ENCODE data around the gene SIGLEC6.

Gene SIGLEC6

DNA sequence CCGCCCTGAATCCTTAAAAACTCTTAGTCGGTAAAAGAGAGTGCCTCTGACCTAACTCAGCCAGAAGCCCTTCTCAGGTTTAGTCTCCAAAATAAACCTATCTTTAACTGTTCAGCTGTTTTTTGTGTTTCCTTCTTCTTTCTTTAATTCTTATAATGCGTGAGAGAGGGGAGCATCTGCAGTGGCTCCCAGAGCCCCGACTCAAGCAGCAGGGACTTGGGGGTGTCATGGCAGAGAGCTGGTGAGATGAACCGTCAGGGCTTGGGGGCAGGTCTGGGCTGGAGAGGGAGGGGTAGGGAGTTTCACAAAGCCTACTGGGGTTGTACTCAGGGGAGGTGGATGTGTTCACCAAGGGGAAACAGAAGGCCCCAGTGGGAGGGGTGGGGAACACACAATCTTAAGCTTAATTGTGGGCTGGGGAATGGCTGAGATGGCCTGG is 16.8 kb upstream of the SIGLEC6 start:
- DNase-seq: no peak

DNA sequence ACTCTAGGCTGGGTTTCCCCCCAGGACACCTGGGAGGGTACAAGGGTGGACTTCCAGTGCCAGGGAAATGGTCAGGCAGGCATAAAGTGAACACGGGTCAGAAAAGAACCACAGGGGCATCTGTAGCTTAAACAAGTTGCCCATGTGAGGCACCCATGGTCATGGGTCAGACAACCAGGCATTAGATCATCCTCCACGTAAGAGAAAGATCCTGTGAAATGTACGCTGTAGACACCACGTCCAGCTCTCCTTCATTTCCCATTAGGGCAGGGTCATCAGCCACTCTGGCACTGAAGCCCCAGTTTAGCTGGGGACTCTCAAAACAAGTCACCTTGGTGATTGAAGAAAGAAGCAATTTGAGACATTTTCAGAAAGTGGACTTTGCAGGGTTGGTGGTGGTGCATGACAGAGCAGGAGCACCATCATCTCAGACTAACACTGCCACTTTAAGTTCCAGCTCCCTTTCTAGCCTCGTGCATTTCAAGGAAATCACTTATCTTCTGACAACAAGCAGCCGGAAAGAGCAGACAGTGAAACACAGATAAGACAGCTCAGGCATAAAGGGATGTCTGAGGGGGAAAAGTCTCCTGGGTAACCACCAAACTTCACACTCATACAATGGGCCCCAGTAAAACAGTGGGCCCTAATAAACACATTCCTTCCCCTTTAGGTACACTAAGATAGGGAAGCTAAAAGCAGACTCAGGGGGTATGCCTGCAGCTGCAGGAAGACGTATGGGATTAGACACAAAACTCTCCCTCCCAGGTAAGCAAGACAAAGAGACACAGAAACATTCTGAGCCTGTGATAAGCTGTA is 16.1 kb upstream of the SIGLEC6 start:
- no peak for DNase-seq

- DNase-seq: no peak
Observed at GRCh38 chr19:51546650-51547396, 15.4 kb upstream of the SIGLEC6 start.

- DNase-seq: no peak
Observed at GRCh38 chr19:51546107-51546649, 14.7 kb upstream of the SIGLEC6 start.

GRCh38 chr19:51544038-51544437 is 12.6 kb upstream of the SIGLEC6 start:
- DNase-seq: no peak

DNA sequence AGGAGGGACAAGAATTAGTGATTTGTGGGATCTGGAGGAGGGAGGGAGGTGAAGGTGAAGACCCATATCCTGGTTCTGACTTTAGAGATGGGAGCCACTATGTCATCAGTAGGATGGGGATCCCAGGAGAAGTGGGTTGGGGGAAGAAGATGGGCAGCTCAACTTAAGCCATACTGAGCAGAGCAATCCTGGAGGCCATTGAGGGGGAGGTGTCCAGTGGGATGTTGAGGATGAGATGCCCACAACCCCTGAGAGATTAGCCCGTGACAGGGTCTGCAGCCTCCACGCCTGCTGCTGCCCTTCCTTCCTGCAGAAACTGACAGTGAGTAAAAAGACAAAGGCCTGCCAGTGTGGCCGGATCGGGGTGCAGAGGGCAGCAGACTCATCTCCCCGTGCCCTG is 11.2 kb upstream of the SIGLEC6 start:
- no peak for DNase-seq

DNA sequence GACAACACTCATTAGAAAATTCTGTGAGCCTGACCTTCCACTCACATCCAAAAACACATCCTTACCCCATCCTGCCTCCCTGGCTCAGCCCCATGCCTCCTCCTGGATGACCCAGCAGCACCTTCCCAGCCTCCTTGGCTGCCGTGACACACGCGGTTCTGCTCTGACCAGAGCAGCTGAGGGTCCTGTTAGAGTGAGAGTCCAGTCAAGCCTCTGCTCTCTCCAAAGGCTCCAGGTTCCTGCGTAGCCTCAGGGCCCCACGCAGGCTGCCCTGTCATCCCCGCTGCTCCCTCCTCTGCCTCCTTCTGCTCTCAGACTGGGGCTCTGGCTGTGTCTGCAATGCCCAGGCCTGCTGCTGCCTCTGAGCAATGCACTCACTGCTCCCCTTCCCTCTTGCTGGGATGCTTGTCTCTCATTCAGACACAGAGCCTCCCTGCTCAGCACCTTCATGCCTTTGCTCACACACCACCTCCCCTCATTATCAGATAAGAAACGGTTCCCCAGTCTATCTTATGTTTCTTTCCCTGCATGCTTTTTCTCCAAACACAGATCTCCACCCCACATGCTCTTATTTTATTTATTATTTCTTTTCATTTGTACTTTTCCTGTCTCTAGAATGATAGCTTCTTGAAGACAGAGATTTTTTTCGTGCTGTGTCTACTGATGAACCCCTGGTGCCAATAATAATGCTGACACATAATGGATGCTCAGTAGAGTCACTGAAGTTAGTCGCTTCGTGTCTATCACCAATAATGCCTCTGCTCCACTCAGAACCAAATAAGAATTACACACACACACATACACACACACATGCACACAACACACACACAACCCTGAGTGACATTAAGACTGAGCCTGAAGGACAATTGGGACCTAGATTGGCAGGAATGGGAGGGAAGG is 10.2 kb upstream of the SIGLEC6 start:
- no peak for DNase-seq

DNA sequence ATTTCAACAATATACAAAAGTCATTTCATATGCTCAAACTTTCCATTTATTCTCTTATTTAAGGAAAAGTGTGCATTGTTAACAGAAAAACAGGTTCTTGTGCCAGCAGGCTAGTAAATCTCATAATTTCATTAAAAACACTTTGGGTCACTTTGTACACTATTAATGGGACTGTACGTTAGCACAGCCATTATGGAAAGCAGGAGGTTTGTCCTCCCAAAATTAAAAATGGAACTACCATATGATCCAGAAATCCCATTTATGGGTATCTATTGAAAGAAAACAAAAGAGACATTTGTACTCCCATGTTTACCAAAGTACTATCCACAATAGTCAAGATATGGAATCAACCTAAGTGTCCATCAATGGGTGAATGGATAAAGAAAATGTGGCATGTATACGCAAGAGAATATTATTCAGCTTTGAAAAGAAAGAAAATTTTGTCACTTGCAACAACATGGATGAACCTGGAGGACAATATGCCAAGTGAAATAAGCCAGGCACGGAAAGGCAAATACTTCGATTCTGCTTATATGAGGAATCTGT is 8.4 kb upstream of the SIGLEC6 start:
- DNase-seq: no peak

DNA sequence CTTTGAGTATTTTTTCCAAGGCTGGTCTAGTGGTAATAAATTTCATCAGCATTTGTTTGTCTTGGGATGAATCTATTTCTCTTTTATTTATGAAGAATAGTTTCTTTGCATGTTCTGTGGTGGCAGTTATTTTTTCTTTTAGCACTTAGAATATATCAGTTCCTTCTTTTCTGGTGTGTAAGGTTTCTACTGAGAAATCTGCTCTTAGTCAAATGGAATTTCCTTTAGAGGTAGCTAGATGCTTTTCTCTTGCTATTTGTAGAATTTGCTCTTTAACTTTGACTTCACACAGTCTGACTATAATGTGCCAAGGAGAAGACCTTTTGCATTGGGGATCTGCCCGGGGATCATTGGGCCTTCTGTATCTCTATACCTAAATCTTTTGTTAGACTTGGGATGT is 4.1 kb upstream of the SIGLEC6 start:
- no peak for DNase-seq

GRCh38 chr19:51530616-51531015 is 854 bp downstream of the SIGLEC6 start:
- no peak for DNase-seq

- DNase-seq: no peak
Observed at GRCh38 chr19:51529301-51529700, 2.2 kb downstream of the SIGLEC6 start.

DNA sequence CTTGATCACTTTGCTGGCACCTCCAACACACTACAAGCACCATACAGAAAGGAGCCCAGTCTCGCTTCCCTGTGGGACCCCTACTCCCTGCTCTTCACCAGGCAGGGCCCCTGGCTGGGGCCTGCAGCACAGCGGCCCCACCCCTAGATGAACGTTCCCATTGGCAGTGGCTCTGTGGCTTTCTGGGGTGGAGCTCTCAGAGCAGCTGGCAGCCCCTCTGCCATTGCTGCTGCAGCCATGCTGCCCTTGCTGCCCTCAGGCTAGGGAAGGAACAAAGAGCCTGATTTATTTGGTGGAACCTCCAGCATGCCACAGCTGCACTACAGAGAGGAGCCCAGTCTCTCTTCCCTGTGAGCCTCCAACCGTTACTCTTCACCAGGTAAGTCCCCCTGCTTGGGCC is 5.8 kb downstream of the SIGLEC6 start:
- DNase-seq: no peak

GRCh38 chr19:51524666-51525264 is 6.7 kb downstream of the SIGLEC6 start:
- DNase-seq: no peak

GRCh38 chr19:51521781-51522180 is 9.7 kb downstream of the SIGLEC6 start:
- no peak for DNase-seq

DNA sequence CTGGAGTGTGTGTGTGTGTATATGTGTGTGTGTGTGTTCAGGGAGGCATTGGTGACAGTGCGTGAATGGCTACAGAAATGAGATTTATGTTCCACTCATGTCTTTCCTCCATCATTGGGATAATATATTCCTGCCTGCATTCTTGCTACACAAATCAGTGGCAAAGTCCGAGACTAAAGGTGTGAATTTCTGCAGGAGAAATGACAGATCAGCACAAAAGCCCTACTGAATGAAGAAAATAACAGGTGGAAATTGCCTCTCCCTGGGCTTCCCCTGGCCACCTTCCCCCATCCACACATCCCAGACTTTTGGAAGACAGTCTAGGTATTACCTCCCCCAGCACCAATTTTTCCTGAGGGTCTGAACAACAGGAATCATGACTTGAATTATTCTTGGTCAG is 10.1 kb downstream of the SIGLEC6 start:
- no peak for DNase-seq

- no peak for DNase-seq
Observed at GRCh38 chr19:51520728-51521127, 10.7 kb downstream of the SIGLEC6 start.

DNA sequence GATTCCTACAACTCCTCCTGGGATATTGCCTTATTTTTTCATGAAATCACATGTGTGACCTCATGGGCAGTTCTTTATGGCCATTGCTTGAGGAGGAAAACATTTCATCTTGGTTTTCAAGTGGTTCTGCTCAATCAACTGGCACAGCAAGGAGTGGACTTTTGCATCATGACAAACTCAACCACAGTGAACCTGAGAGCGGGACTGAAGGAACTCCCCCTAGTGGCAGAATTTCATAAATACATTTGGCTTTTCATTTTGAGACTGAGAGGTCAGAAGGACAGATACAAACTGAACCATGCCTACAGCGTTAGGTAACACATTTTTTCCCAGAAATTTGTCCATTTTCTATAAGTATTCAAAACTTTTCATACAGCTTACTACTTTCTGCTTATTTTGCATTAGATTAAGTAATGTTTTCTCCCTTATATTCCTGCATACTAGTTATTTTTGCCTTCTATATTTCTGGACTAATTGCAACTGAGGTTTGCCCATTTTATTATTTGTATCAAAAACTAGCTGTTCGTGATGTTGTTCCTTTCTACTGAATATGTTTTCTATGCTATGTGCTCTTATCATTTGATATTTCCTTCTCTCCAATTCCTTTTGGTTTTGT is 16.5 kb downstream of the SIGLEC6 start:
- DNase-seq: no peak

GRCh38 chr19:51513968-51514367 is 17.5 kb downstream of the SIGLEC6 start:
- no peak for DNase-seq

- no peak for DNase-seq
Observed at GRCh38 chr19:51511353-51511752, 20.1 kb downstream of the SIGLEC6 start.

GRCh38 chr19:51509823-51510660 is 21.4 kb downstream of the SIGLEC6 start:
- DNase-seq: no peak
